Hepatocyte (in vitro differentiated cells): ENCODE measurements around the gene ODF4. TPM values are rescaled to one million over a fixed set of nuclear protein-coding genes. Genes with fewer than 3 reads are reported as not detected.
A peak's percentile ranks its signal among the peaks of the same experiment; 100 is the strongest.
"Not testable (repeated sequence)": the region's sequence is repeated elsewhere in the genome, so short reads cannot be mapped to it uniquely, and the experiment has no call there.

Experiments used
- DNase-seq: peaks from one replicate; pipeline ENCODE4 v3.0.0-alpha.2; 2016; ENCODE audit warnings: low spot score
- H2AFZ ChIP-seq: fragments of 200-600 bp; sonication (generic); 2 replicates; pipeline ENCODE4 v1.6.0; 2016; ENCODE audit warnings: antibody characterized with exemption, mild to moderate bottlenecking
- H3K27ac ChIP-seq: fragments of 200-600 bp; sonication (generic); 2 replicates; pipeline ENCODE4 v1.5.1; 2016; ENCODE audit warnings: mild to moderate bottlenecking
- H3K27me3 ChIP-seq: fragments of 200-600 bp; sonication (generic); 2 replicates; pipeline ENCODE4 v1.6.1; 2016
- H3K36me3 ChIP-seq: fragments of 200-600 bp; sonication (generic); replicated peaks from 2 replicates; pipeline ENCODE4 v1.5.1; 2016; ENCODE audit warnings: low read depth; ENCODE audit not compliant: insufficient read depth
- H3K4me1 ChIP-seq: fragments of 200-600 bp; sonication (generic); 2 replicates; pipeline ENCODE4 v1.5.1; 2016; ENCODE audit warnings: mild to moderate bottlenecking, moderate library complexity; ENCODE audit not compliant: insufficient read depth
- H3K4me2 ChIP-seq: fragments of 200-600 bp; sonication (generic); 2 replicates; pipeline ENCODE4 v1.6.0; 2016
- H3K4me3 ChIP-seq: fragments of 200-600 bp; sonication (generic); 2 replicates; pipeline ENCODE4 v1.5.1; 2016; ENCODE audit warnings: mild to moderate bottlenecking
- H3K79me2 ChIP-seq: fragments of 200-600 bp; sonication (generic); 2 replicates; pipeline ENCODE4 v1.6.0; 2017; ENCODE audit warnings: mild to moderate bottlenecking
- H3K9me2 ChIP-seq: fragments of 200-600 bp; sonication (generic); replicated peaks from 2 replicates; pipeline ENCODE4 v1.6.0; 2017; ENCODE audit warnings: mild to moderate bottlenecking; ENCODE audit not compliant: insufficient read depth
- H3K9me3 ChIP-seq: fragments of 200-600 bp; sonication (generic); 2 replicates; pipeline ENCODE4 v1.5.1; 2016; ENCODE audit warnings: low read depth, mild to moderate bottlenecking
- H4K20me1 ChIP-seq: fragments of 200-600 bp; sonication (generic); 2 replicates; pipeline ENCODE4 v1.6.0; 2016; ENCODE audit warnings: mild to moderate bottlenecking; ENCODE audit not compliant: insufficient read depth, poor library complexity, severe bottlenecking
- EZH2 ChIP-seq: fragments of 200-600 bp; sonication (generic); IDR thresholded peaks from 2 replicates; pipeline ENCODE4 v1.6.1; 2016; ENCODE audit warnings: antibody characterized with exemption, mild to moderate bottlenecking, borderline replicate concordance
- EZH2phosphoT487 ChIP-seq: fragments of 200-600 bp; sonication (generic); IDR thresholded peaks from one replicate; pipeline ENCODE4 v1.6.1; 2018; ENCODE audit warnings: antibody characterized with exemption, mild to moderate bottlenecking, low read depth, moderate library complexity; ENCODE audit not compliant: unreplicated experiment, severe bottlenecking
- WGBS: methylation state at CpG from one replicate; pipeline ENCODE4 v1.1.6; 2016; ENCODE audit warnings: low lambda C conversion rate; ENCODE audit errors: missing lambda C conversion rate; 5-methylcytosine and 5-hydroxymethylcytosine counted together
- polyA plus RNA-seq: library from polyadenylated mRNA; unstranded; fragments of >200 nt; fragmentation: Nextera tagmentation; extraction: Ambion mirVana; gene quantifications from 2 replicates; pipeline ENCODE4 v1.2.1, GENCODE V29; 2016
- total RNA-seq: library from RNA; depleted of rRNA; stranded (reverse); fragments of >200 nt; gene quantifications from 2 replicates; pipeline ENCODE4 v1.2.3, GENCODE V29; 2014
- TF ChIP-seq, protein P1 (sequence below): fragments of 200-600 bp; sonication (generic); IDR thresholded peaks from 2 replicates; pipeline ENCODE4 v1.5.1; 2016; ENCODE audit warnings: antibody characterized with exemption, mild to moderate bottlenecking; ENCODE audit not compliant: poor library complexity

Gene ODF4
- total and polyA plus RNA-seq, 2 experiments from 2014 or later, result not detected

DNA sequence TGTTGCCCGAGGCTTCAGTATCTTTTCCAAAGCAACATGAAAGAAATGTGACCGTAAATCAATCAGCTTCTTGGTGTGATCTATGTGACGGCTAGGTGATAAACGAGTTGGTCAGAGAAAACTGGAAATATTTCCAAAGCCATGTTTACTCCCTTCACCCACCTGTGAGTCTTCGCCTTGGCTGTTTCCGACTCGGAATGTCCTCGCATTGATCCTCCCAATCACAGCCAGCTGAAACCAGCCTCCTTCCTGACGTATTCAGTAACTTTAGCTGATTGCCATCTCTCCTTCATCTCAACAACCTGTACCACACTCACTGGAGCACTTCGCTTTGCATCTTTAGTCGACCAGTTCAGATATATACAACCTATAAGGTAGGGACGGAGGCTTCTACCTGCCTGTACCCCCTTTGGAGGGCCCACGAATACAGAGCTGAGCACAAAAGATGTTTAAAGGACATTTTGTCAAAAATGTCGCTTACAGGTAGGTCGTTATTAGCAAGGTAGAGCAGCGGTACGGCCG is 36.2 kb downstream of the ODF4 start:
- Histone ChIP-seq H3K9me2 (no peaks in the 10 kb centered on the region), H4K20me1 (peaks cover 17% of the 10 kb centered on the region), H2AFZ (peak overlapping the region; percentile 75), H3K4me1 (peaks cover 14% of the 10 kb centered on the region), H3K4me3 (peak overlapping the region; percentile 68), H3K9me3 (no peaks in the 10 kb centered on the region), H3K4me2 (peak overlapping the region; percentile 86), H3K79me2 (peaks cover 38% of the 10 kb centered on the region), H3K27ac (peak overlapping the region; percentile 97), H3K36me3 (peaks cover 16% of the 10 kb centered on the region), H3K27me3 (no peaks in the 10 kb centered on the region)
- peak; percentile 54 for DNase-seq
- TF ChIP-seq EZH2, result no peak
- TF ChIP-seq, protein P1, sequence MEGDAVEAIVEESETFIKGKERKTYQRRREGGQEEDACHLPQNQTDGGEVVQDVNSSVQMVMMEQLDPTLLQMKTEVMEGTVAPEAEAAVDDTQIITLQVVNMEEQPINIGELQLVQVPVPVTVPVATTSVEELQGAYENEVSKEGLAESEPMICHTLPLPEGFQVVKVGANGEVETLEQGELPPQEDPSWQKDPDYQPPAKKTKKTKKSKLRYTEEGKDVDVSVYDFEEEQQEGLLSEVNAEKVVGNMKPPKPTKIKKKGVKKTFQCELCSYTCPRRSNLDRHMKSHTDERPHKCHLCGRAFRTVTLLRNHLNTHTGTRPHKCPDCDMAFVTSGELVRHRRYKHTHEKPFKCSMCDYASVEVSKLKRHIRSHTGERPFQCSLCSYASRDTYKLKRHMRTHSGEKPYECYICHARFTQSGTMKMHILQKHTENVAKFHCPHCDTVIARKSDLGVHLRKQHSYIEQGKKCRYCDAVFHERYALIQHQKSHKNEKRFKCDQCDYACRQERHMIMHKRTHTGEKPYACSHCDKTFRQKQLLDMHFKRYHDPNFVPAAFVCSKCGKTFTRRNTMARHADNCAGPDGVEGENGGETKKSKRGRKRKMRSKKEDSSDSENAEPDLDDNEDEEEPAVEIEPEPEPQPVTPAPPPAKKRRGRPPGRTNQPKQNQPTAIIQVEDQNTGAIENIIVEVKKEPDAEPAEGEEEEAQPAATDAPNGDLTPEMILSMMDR, result no peak
- TF ChIP-seq EZH2phosphoT487, result no peak
- WGBS, result 37% methylated on average over 18 of the region's 18 CpGs

DNA sequence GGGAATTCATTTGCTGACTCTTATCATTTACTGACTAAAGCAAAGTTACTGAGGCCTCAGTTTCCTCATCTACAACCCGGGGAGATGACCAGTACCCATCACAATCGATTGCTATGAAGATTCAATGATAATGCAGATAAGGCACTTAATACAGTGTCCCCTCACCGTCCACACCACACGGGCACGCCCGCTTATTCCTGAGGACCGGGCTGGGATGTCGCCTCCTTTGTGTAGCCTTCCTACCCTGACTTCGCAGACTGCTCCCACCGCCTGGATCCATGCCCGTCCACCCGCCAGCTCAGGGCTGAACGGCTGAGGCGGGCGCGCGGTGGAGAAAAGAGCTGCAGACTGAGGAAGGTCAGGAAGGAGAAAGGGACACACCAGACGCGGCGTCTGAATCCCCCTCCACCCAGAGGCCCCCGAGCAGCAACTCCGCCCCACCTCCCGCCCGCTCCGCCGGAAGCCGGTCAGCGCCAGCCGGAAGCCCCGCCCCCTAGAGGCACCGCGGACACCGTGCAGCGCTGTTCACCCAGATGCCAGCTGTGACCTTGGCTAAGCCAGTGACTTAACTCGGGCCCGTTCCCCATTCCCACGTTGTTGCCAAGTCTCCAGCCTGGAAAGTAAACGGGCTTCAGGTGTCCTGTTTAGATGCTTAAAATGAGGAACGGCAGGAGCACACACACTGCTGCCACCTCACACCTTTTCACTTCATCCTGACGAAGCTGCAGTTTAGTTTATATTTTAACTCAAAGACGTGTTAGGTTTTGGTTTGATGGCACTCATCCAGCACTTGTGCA is 36.8 kb downstream of the ODF4 start, which contains the start of gene KRABD2:
TSS of gene KRABD2 (minus strand) at position 434 of the 797 bp plus-strand sequence.
- peaks cover 21% of the 10 kb centered on the region for H3K4me1 ChIP-seq
- TF ChIP-seq, protein P1, result peak; percentile 66
- no peak for TF ChIP-seq EZH2
- H3K27ac ChIP-seq, result peak within 1 kb of the TSS; percentile 97
- H3K27me3 ChIP-seq, result no peaks in the 10 kb centered on the region
- peaks cover 16% of the 10 kb centered on the region for H3K36me3 ChIP-seq
- H3K79me2 ChIP-seq, result peaks cover 44% of the 10 kb centered on the region
- peaks cover 22% of the 10 kb centered on the region for H4K20me1 ChIP-seq
- peak within 1 kb of the TSS; percentile 68 for H3K4me3 ChIP-seq
- H3K9me2 ChIP-seq, result no peaks in the 10 kb centered on the region
- 4% methylated on average over 33 of the region's 41 CpGs for WGBS
- H2AFZ ChIP-seq, result peak within 1 kb of the TSS; percentile 75
- DNase-seq, result peak; percentile 96
- H3K9me3 ChIP-seq, result no peaks in the 10 kb centered on the region
- peak within 1 kb of the TSS; percentile 86 for H3K4me2 ChIP-seq

DNA sequence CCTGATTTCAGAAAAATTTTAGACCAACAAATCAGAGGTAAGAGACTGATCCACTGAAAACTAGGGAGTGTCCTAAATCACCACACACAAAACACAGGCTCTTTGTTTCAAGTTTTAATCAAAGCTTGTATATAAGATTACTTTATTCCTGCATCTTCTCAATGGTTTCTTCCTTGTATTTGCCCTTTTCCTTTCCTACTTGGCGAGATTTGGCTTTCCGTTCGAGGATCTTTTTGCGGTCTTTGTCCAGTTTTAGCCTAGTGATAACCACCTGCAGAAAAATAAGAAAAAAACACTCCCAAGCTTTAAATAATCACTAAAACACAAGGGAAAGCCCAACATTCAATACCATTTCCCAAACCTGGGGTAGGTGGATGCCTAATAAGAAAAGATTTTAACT is 37.8 kb downstream of the ODF4 start:
- peak overlapping the region; percentile 97 for H3K27ac ChIP-seq
- WGBS, result 98% methylated on average over 4 of the region's 4 CpGs
- H2AFZ ChIP-seq, result no peak overlapping the region
- H3K4me1 ChIP-seq, result peaks cover 26% of the 10 kb centered on the region
- no peaks in the 10 kb centered on the region for H3K27me3 ChIP-seq
- no peaks in the 10 kb centered on the region for H3K9me3 ChIP-seq
- no peak overlapping the region for H3K4me3 ChIP-seq
- no peak for DNase-seq
- peaks cover 16% of the 10 kb centered on the region for H3K36me3 ChIP-seq
- H4K20me1 ChIP-seq, result peaks cover 29% of the 10 kb centered on the region
- H3K9me2 ChIP-seq, result no peaks in the 10 kb centered on the region
- no peak overlapping the region for H3K4me2 ChIP-seq
- TF ChIP-seq, protein P1, result no peak
- TF ChIP-seq EZH2phosphoT487, result no peak
- TF ChIP-seq EZH2, result no peak
- H3K79me2 ChIP-seq, result peaks cover 52% of the 10 kb centered on the region

DNA sequence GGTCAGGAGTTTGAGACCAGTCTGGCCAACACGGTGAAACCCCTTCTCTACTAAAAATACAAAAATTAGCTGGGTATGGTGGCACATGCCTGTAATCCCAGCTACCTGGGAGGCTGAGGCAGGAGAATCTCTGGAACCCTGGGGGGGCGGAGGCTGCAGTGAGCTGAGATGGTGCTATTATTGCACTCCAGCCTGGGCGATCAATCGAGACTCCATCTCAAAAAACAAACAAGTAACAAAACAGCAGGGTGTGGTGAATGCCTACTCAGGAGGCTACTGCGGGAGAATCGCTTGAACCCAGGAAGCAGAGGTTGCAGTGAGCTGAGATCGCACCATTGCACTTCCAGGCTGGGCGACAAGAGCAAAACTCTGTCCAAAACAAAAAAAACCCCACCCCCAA is 38.5 kb downstream of the ODF4 start:
- peaks cover 53% of the 10 kb centered on the region for H3K79me2 ChIP-seq
- not testable (repeated sequence) for H3K27me3 ChIP-seq, H3K4me3 ChIP-seq, H2AFZ ChIP-seq, DNase-seq, H3K9me2 ChIP-seq, H3K27ac ChIP-seq, H3K9me3 ChIP-seq, H3K4me2 ChIP-seq
- H4K20me1 ChIP-seq, result peaks cover 29% of the 10 kb centered on the region
- H3K4me1 ChIP-seq, result peaks cover 26% of the 10 kb centered on the region
- peaks cover 16% of the 10 kb centered on the region for H3K36me3 ChIP-seq
- 95% methylated on average over 8 of the region's 8 CpGs for WGBS
